Measurements from ENCODE around the gene TMEM63A. TPM values are rescaled to one million over a fixed set of nuclear protein-coding genes. Genes with fewer than 3 reads are reported as not detected.
A peak's percentile ranks its signal among the peaks of the same experiment; 100 is the strongest.

TMEM63A gene
- polyA plus RNA-seq, 3 donors, result 3.0 to 48.0 (median 5.8) TPM

- intact Hi-C loops (cut with micrococcal nuclease), result no loop called here
- WGBS (ENCODE audit: insufficient coverage), result 29% methylated on average over 5 of the region's 6 CpGs
- H3K27ac Mint-ChIP-seq, result peak overlapping the region in 1 of 7 donors; percentile 53
- no peaks in the 10 kb centered on the region for H3K9me3 ChIP-seq (replicated peaks in 1 of 2; ENCODE audit: control insufficient read depth in 1 of 2, insufficient read depth in 1 of 2, low read length in 2 of 2)
- peaks cover 0 to 3% (median 0%) of the 10 kb centered on the region in 7 donors for H3K9me3 Mint-ChIP-seq
- peaks cover 11 to 20% (median 12%) of the 10 kb centered on the region in 3 donors for H3K27me3 Mint-ChIP-seq (ENCODE audit: low read depth in 3 of 3)
- DNase-seq, result peak in 2 of 3 donors; percentile 24 to 26
- H3K4me2 ChIP-seq (replicated peaks; ENCODE audit: extremely low read depth, low read length, poor library complexity, severe bottlenecking), result no peak overlapping the region
- H2AFZ ChIP-seq (ENCODE audit: insufficient read depth, low read depth, low read length, poor library complexity, severe bottlenecking), result no peak overlapping the region
- no peak overlapping the region for H3K9ac ChIP-seq (ENCODE audit: insufficient read depth, low read length, poor library complexity, severe bottlenecking)
- H3K79me2 ChIP-seq (ENCODE audit: insufficient read depth, low read length), result peaks cover 22% of the 10 kb centered on the region
- no peak for TF ChIP-seq CTCF (IDR thresholded peaks at IDR 0.05)
- no peaks in the 10 kb centered on the region for H3K36me3 ChIP-seq (replicated peaks in 1 of 2; ENCODE audit: control insufficient read depth in 1 of 2, insufficient read depth in 2 of 2, low read length in 2 of 2)
- H3K4me1 Mint-ChIP-seq, result peaks cover 27% of the 10 kb centered on the region
- peaks cover 22 to 24% of the 10 kb centered on the region in 2 donors for H3K4me1 ChIP-seq (ENCODE audit: control insufficient read depth in 1 of 2, insufficient read depth in 2 of 2, low read length in 2 of 2)
- peak overlapping the region in 1 of 2 donors; percentile 35 for H3K4me3 Mint-ChIP-seq
- H3K27ac ChIP-seq (ENCODE audit: low read depth in 1 of 2, low read length in 2 of 2), result no peak overlapping the region
- H3K27me3 ChIP-seq (ENCODE audit: control insufficient read depth in 2 of 2, insufficient read depth in 2 of 2, low read length in 2 of 2), result peaks cover 0 to 5% of the 10 kb centered on the region in 2 donors
- peaks cover 12% of the 10 kb centered on the region for H4K20me1 ChIP-seq (ENCODE audit: insufficient read depth, low read length)
- H3K4me3 ChIP-seq (replicated peaks in 1 of 3; ENCODE audit: low read depth in 2 of 3, low read length in 3 of 3), result no peak overlapping the region
- H3K36me3 Mint-ChIP-seq, result peaks cover 1 to 2% of the 10 kb centered on the region in 2 donors
Measured at GRCh38 chr1:225885336-225885735, 3.2 kb upstream of the TMEM63A start.

GRCh38 chr1:225883616-225884265 is 1.6 kb upstream of the TMEM63A start:
- no peaks in the 10 kb centered on the region for H3K36me3 ChIP-seq (replicated peaks in 1 of 2; ENCODE audit: control insufficient read depth in 1 of 2, insufficient read depth in 2 of 2, low read length in 2 of 2)
- H3K4me3 ChIP-seq (replicated peaks in 1 of 3; ENCODE audit: low read depth in 2 of 3, low read length in 3 of 3), result peak overlapping the region in 1 of 3 experiments; percentile 100
- Mint-ChIP-seq H3K27me3 (ENCODE audit: low read depth in 3 of 3) (peaks cover 10 to 18% (median 11%) of the 10 kb centered on the region in 3 donors), H3K36me3 (peaks cover 2 to 9% of the 10 kb centered on the region in 2 donors), H3K4me1 (peaks cover 43% of the 10 kb centered on the region), H3K27ac (no peak overlapping the region), H3K4me3 (peak overlapping the region; percentile 97), H3K9me3 (peaks cover 0 to 3% (median 0%) of the 10 kb centered on the region in 7 donors)
- H4K20me1 ChIP-seq (ENCODE audit: insufficient read depth, low read length), result peaks cover 28% of the 10 kb centered on the region
- no peak overlapping the region for H3K9ac ChIP-seq (ENCODE audit: insufficient read depth, low read length, poor library complexity, severe bottlenecking)
- no peak for TF ChIP-seq CTCF (IDR thresholded peaks at IDR 0.05)
- H2AFZ ChIP-seq (ENCODE audit: insufficient read depth, low read depth, low read length, poor library complexity, severe bottlenecking), result no peak overlapping the region
- H3K4me1 ChIP-seq (ENCODE audit: control insufficient read depth in 1 of 2, insufficient read depth in 2 of 2, low read length in 2 of 2), result peaks cover 33 to 40% of the 10 kb centered on the region in 2 donors
- no peaks in the 10 kb centered on the region for H3K9me3 ChIP-seq (replicated peaks in 1 of 2; ENCODE audit: control insufficient read depth in 1 of 2, insufficient read depth in 1 of 2, low read length in 2 of 2)
- H3K27ac ChIP-seq (ENCODE audit: low read depth in 1 of 2, low read length in 2 of 2), result no peak overlapping the region
- 100% methylated on average over 3 of the region's 11 CpGs for WGBS (ENCODE audit: insufficient coverage)
- peaks cover 0 to 5% of the 10 kb centered on the region in 2 donors for H3K27me3 ChIP-seq (ENCODE audit: control insufficient read depth in 2 of 2, insufficient read depth in 2 of 2, low read length in 2 of 2)
- H3K4me2 ChIP-seq (replicated peaks; ENCODE audit: extremely low read depth, low read length, poor library complexity, severe bottlenecking), result no peak overlapping the region
- peaks cover 37% of the 10 kb centered on the region for H3K79me2 ChIP-seq (ENCODE audit: insufficient read depth, low read length)
- intact Hi-C loops (cut with micrococcal nuclease), result no loop called here
- no peak for DNase-seq

Data from CD14-positive monocyte (primary cell).